HFF-Myc (cell line): ENCODE measurements around the gene FREM1.

Experiments used
- DNase-seq: peaks from one replicate; pipeline ENCODE4 v3.0.0-alpha.2; 2011; ENCODE audit warnings: low read depth; ENCODE audit errors: extremely low read depth
- H3K4me3 ChIP-seq: replicated peaks from 2 replicates; pipeline ENCODE4 v1.5.1; 2011; ENCODE audit warnings: low read depth, mild to moderate bottlenecking, control low read depth, low read length
- CTCF ChIP-seq: IDR thresholded peaks from 2 replicates; pipeline ENCODE4 v1.5.1; 2012; ENCODE audit warnings: mild to moderate bottlenecking, low read depth, low read length, control low read depth; ENCODE audit errors: missing control alignments

FREM1 gene

GRCh38 chr9:14909601-14909960 is 647 bp downstream of the FREM1 start:
- no peak for TF ChIP-seq CTCF
- DNase-seq = no peak
- H3K4me3 ChIP-seq = no peak overlapping the region

GRCh38 chr9:14909181-14909580 is 1.0 kb downstream of the FREM1 start:
- no peak for TF ChIP-seq CTCF
- H3K4me3 ChIP-seq = no peak overlapping the region
- DNase-seq = no peak

- H3K4me3 ChIP-seq = no peak overlapping the region
- TF ChIP-seq CTCF = no peak
- no peak for DNase-seq
Measured at GRCh38 chr9:14908295-14909180, 1.7 kb downstream of the FREM1 start.

GRCh38 chr9:14907696-14908095 is 2.5 kb downstream of the FREM1 start:
- TF ChIP-seq CTCF = no peak
- no peak overlapping the region for H3K4me3 ChIP-seq
- DNase-seq = no peak

- DNase-seq = no peak
- no peak for TF ChIP-seq CTCF
- H3K4me3 ChIP-seq = no peak overlapping the region
Measured at GRCh38 chr9:14907360-14907685, 2.9 kb downstream of the FREM1 start.

- DNase-seq = no peak
- TF ChIP-seq CTCF = no peak
- H3K4me3 ChIP-seq = no peak overlapping the region
Measured at GRCh38 chr9:14906644-14907359, 3.4 kb downstream of the FREM1 start.

- H3K4me3 ChIP-seq = no peak overlapping the region
- no peak for TF ChIP-seq CTCF
- no peak for DNase-seq
Measured at GRCh38 chr9:14906000-14906399, 4.2 kb downstream of the FREM1 start.
